Lower leg skin (tissue), 3 donors: ENCODE data around the gene PLD5.

Source experiments
- POLR2A ChIP-seq, 2 donors: fragments of 450-650 bp; IDR thresholded peaks; one replicate each; pipeline ENCODE4 v1.6.1; 2016 to 2017; ENCODE audit warnings: antibody characterized with exemption in 2 of 2, mild to moderate bottlenecking in 1 of 2, moderate library complexity in 1 of 2
- TF ChIP-seq, protein P1 (sequence below), 3 donors: fragments of 450-650 bp; IDR thresholded peaks; one replicate each; pipeline ENCODE4 v1.5.1; 2016; ENCODE audit warnings: antibody characterized with exemption in 3 of 3, mild to moderate bottlenecking in 3 of 3, moderate library complexity in 2 of 3

DNA sequence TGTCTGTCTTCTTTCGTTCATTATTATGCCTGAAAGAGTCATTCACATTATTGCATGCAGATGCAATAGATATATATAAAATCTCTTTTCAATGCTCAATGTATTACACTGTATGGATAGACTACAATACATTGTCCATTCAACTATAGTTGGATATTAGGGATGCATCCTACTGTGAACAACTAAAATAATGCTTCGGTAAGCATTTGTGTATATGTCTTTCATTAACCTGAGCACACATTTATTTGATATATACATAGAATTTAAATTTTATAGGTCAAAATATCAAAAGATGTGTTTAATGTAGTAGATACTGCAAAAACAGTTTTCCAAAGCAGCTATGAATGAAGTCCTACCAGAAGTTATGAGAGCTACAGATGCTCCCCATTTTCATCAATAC is 8.9 kb downstream of the PLD5 start:
- TF ChIP-seq, protein P1, sequence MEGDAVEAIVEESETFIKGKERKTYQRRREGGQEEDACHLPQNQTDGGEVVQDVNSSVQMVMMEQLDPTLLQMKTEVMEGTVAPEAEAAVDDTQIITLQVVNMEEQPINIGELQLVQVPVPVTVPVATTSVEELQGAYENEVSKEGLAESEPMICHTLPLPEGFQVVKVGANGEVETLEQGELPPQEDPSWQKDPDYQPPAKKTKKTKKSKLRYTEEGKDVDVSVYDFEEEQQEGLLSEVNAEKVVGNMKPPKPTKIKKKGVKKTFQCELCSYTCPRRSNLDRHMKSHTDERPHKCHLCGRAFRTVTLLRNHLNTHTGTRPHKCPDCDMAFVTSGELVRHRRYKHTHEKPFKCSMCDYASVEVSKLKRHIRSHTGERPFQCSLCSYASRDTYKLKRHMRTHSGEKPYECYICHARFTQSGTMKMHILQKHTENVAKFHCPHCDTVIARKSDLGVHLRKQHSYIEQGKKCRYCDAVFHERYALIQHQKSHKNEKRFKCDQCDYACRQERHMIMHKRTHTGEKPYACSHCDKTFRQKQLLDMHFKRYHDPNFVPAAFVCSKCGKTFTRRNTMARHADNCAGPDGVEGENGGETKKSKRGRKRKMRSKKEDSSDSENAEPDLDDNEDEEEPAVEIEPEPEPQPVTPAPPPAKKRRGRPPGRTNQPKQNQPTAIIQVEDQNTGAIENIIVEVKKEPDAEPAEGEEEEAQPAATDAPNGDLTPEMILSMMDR (IDR thresholded peaks at IDR 0.05) = no peak
- TF ChIP-seq POLR2A (IDR thresholded peaks at IDR 0.05) = no peak
